GM12878 (cell line): ENCODE measurements around the gene C22orf15. TPM values are rescaled to one million over a fixed set of nuclear protein-coding genes. Genes with fewer than 3 reads are reported as not detected.

Source experiments
- ATAC-seq: fragments of 200-7000 bp; cut with Tn5 transposase; 3 replicates; pipeline ENCODE4 v1.9.1; 2020; ENCODE audit warnings: mild to moderate bottlenecking, moderate library complexity
- BruUV-seq: library from RNA; stranded (reverse); fragments of 400-500 nt; replicated peaks from 2 replicates; lab custom pipeline; 2021; lab: Mats Ljungman, UMichigan
- CTCF ChIA-PET: fragments of 300-600 bp; sonication (Branson Sonifier 250); formaldehyde crosslinking; extraction: SDS; loops from one replicate; lab custom pipeline; 2021; ENCODE audit warnings: inconsistent platforms; lab: Yijun Ruan, JAX
- POLR2A ChIA-PET: fragments of 350-600 bp; formaldehyde crosslinking; extraction: SDS; loops from one replicate; lab custom pipeline; 2021; ENCODE audit warnings: inconsistent platforms; lab: Charles Lee
- RAD21 ChIA-PET: fragments of 300-600 bp; sonication (Branson Sonifier 250); formaldehyde crosslinking; loops from one replicate; lab custom pipeline; 2023; ENCODE audit warnings: antibody characterized with exemption; ENCODE audit not compliant: unreplicated experiment; lab: Charles Lee
- SMC1A ChIA-PET: fragments of 300-600 bp; sonication (Branson Sonifier 250); formaldehyde crosslinking; loops from one replicate; lab custom pipeline; 2023; ENCODE audit not compliant: unreplicated experiment, uncharacterized antibody; lab: Charles Lee
- DNase-seq: peaks from one replicate; pipeline ENCODE4 v3.0.0-alpha.2; 2011; ENCODE audit warnings: low read depth, low spot score
- FAIRE-seq: peaks from 3 replicates; lab custom pipeline; 2011; peaks lifted over from hg19 to GRCh38; lab: Jason Lieb, UNC
- H2AFZ ChIP-seq: 2 replicates; pipeline ENCODE4 v1.6.0; 2011; ENCODE audit warnings: low read depth, low read length, control low read depth; ENCODE audit not compliant: control insufficient read depth
- H3K27ac ChIP-seq: 2 replicates; pipeline ENCODE4 v1.5.1; 2011; ENCODE audit warnings: control low read depth; ENCODE audit not compliant: control insufficient read depth, insufficient read depth
- H3K27me3 ChIP-seq, 2 experiments: replicated peaks in 1 of 2; 2 replicates each; pipeline versions ENCODE4 v1.6.0 to v1.6.1; 2011; ENCODE audit warnings: low read length in 1 of 2; ENCODE audit not compliant: control insufficient read depth in 2 of 2, insufficient read depth in 2 of 2
- H3K36me3 ChIP-seq, 2 experiments: 2 replicates each; pipeline ENCODE4 v1.5.1; 2011; ENCODE audit warnings: low read length in 1 of 2; ENCODE audit not compliant: control insufficient read depth in 2 of 2, insufficient read depth in 2 of 2
- H3K4me1 ChIP-seq: 2 replicates; pipeline ENCODE4 v1.6.1; 2011; ENCODE audit warnings: mild to moderate bottlenecking, low read length, moderate library complexity, mixed read lengths; ENCODE audit not compliant: control insufficient read depth, insufficient read depth
- H3K4me2 ChIP-seq: 2 replicates; pipeline ENCODE4 v1.6.0; 2011; ENCODE audit warnings: control low read depth; ENCODE audit not compliant: control insufficient read depth, insufficient read depth
- H3K4me3 ChIP-seq: fragments of 200-600 bp; sonication (generic); 2 replicates; pipeline ENCODE4 v1.5.1; 2016
- H3K79me2 ChIP-seq: 2 replicates; pipeline ENCODE4 v1.6.0; 2011; ENCODE audit warnings: low read length; ENCODE audit not compliant: control insufficient read depth, insufficient read depth
- H3K9ac ChIP-seq: 2 replicates; pipeline ENCODE4 v1.8.0; 2011; ENCODE audit warnings: low read length, control low read depth, mixed read lengths; ENCODE audit not compliant: control insufficient read depth, insufficient read depth
- H3K9me3 ChIP-seq: replicated peaks from 3 replicates; pipeline ENCODE4 v1.5.1; 2011; ENCODE audit warnings: mild to moderate bottlenecking, low read length; ENCODE audit not compliant: control insufficient read depth, insufficient read depth
- H4K20me1 ChIP-seq: 2 replicates; pipeline ENCODE4 v1.6.0; 2011; ENCODE audit not compliant: control insufficient read depth, insufficient read depth
- BCLAF1 ChIP-seq: fragments of 450-650 bp; IDR thresholded peaks from 2 replicates; pipeline ENCODE4 v1.6.1; 2017; ENCODE audit warnings: antibody characterized with exemption, mild to moderate bottlenecking, moderate library complexity
- DPF2 ChIP-seq: fragments of 450-650 bp; IDR thresholded peaks from 2 replicates; pipeline ENCODE4 v1.6.1; 2017; ENCODE audit warnings: mild to moderate bottlenecking
- HCFC1 ChIP-seq: fragments of 150-350 bp; IDR thresholded peaks from 2 replicates; pipeline ENCODE4 v1.6.1; 2014; ENCODE audit warnings: low read length
- IKZF1 ChIP-seq: fragments of 450-650 bp; conservative IDR thresholded peaks from 2 replicates; pipeline ENCODE4 v1.6.1; 2017; ENCODE audit warnings: antibody characterized with exemption, mild to moderate bottlenecking
- LARP7 ChIP-seq: fragments of 450-650 bp; IDR thresholded peaks from 2 replicates; pipeline ENCODE4 v1.6.1; 2017; ENCODE audit warnings: mild to moderate bottlenecking
- MEF2A ChIP-seq: IDR thresholded peaks from 2 replicates; pipeline ENCODE4 v1.6.1; 2011; ENCODE audit warnings: low read depth, mild to moderate bottlenecking, low read length, moderate library complexity; ENCODE audit not compliant: insufficient read depth
- MTA2 ChIP-seq: fragments of 450-650 bp; IDR thresholded peaks from 2 replicates; pipeline ENCODE4 v1.6.1; 2016; ENCODE audit warnings: low read depth, mild to moderate bottlenecking, moderate library complexity
- POLR2A ChIP-seq: IDR thresholded peaks from 2 replicates; pipeline ENCODE4 v1.6.1; 2011; ENCODE audit warnings: low read depth, mild to moderate bottlenecking, low read length
- SP1 ChIP-seq: IDR thresholded peaks from one replicate; pipeline ENCODE4 v1.6.1; 2011; ENCODE audit warnings: low read depth, low read length
- whole genome bisulfite sequencing: methylation state at CpG from one replicate; pipeline ENCODE4 v1.1.6; 2016; ENCODE audit warnings: low lambda C conversion rate; ENCODE audit not compliant: insufficient replicate concordance, insufficient coverage; ENCODE audit errors: missing lambda C conversion rate; 5-methylcytosine and 5-hydroxymethylcytosine counted together
- in situ Hi-C: fragments of 300-500 bp; cut with MboI; formaldehyde crosslinking; loops from 9 replicates; pipeline ENCODE4 v1.14.3; 2018; ENCODE audit warnings: mixed read lengths
- intact Hi-C: fragments of 100-400 bp; cut with micrococcal nuclease; formaldehyde crosslinking; loops from one replicate; pipeline ENCODE4 v1.14.2; 2022; ENCODE audit not compliant: unreplicated experiment
- polyA plus RNA-seq, 11 experiments: library from polyadenylated mRNA; depleted of rRNA in 4 of 11; unstranded in 6 of 11; stranded (reverse) in 5 of 11; fragments of >200 nt; fragmentation: Nextera tagmentation in 4 of 11; fragmentation: Illumina TruSeq in 1 of 11; extraction: Ambion mirVana in 4 of 11; extraction: Trizol in 1 of 11; gene quantifications; 1 replicate in 1 of 11; 2 replicates in 10 of 11; pipeline versions ENCODE4 v1.2.1 to v1.2.3, GENCODE V29; 2011 to 2016; ENCODE audit warnings: inconsistent platforms in 2 of 11, missing spikeins in 2 of 11, low read depth in 1 of 11
- total RNA-seq, 4 experiments: library from RNA; depleted of rRNA in 3 of 4; stranded (reverse); fragments of >200 nt in 3 of 4; fragmentation: Illumina TruSeq in 1 of 4; extraction: Trizol in 1 of 4; gene quantifications; 2 replicates each; pipeline versions ENCODE4 v1.2.1 to v1.2.3, GENCODE V29; 2013 to 2021

Gene C22orf15
- total and polyA plus RNA-seq, 10 of the 15 experiments (the other 5 are each of a cell fraction or from before 2014, with no cell fraction given) = 0.05 to 0.47 (median 0.13) TPM; not detected in 3

GRCh38 chr22:23752090-23752691, 10.6 kb upstream of the C22orf15 start (continued):
- TF ChIP-seq BCLAF1 = no peak
- TF ChIP-seq MTA2 = peak; percentile 12; the same call in 1 of the 2 replicates
- 0 out of 2 replicates have a peak, but pooled peaks have one; percentile 24 for TF ChIP-seq MEF2A
- TF ChIP-seq SP1 = peak; percentile 47
- no peak for TF ChIP-seq HCFC1
- no peak for TF ChIP-seq DPF2
- TF ChIP-seq LARP7 = no peak

- Histone ChIP-seq H3K27ac (peak overlapping the region; percentile 33; the same call in 1 of the 2 replicates), H3K4me2 (peak overlapping the region; percentile 99), H3K9me3 (no peaks in the 10 kb centered on the region), H3K9ac (no peak overlapping the region), H3K4me3 (peak overlapping the region; percentile 85; the same call in 1 of the 2 replicates), H3K4me1 (peaks cover 30% of the 10 kb centered on the region), H4K20me1 (no peaks in the 10 kb centered on the region), H3K36me3 (no peaks in the 10 kb centered on the region), H2AFZ (peak overlapping the region; percentile 69), H3K79me2 (no peaks in the 10 kb centered on the region), H3K27me3 (no peaks in the 10 kb centered on the region)
- ChIA-PET RAD21 (no interaction called here), SMC1A (interaction anchor here (1.2 to 1.9 kb wide), 3 partner anchors 11 to 25 kb away, joined by 3 to 8 read pairs (median 4); partner anchors contain the start of genes C22orf15 and CHCHD10), CTCF (interaction anchor here (1.2 to 1.3 kb wide), 2 partner anchors 14 to 36 kb away, joined by 4 to 7 read pairs; partner anchors contain the start of gene CHCHD10), POLR2A (interaction anchor here (1.1 to 1.8 kb wide), 3 partner anchors 11 to 36 kb away, joined by 3 to 9 read pairs (median 5); partner anchors contain the start of genes C22orf15 and CHCHD10)
- intact Hi-C loops = no loop called here
- no peak for TF ChIP-seq IKZF1
- peak; percentile 56 for TF ChIP-seq POLR2A
- WGBS = 49% methylated on average over 16 of the region's 16 CpGs
- ATAC-seq = no peak
- in situ Hi-C loops = no loop called here
- BruUV-seq = no TSS peak
- peak; percentile 23 for FAIRE-seq
- DNase-seq = no peak
Measured at GRCh38 chr22:23752750-23753149, 10.0 kb upstream of the C22orf15 start.
